Stimulated activated naive CD8-positive, alpha-beta T cell treated with anti-CD3 and anti-CD28 coated beads, Interleukin-15, Interleukin-2, amounts not matched to agents 100 ng/mL and 50 ng/mL, for 24 hours (primary cell): ENCODE measurements around the gene PUDP.
"Not testable (repeated sequence)": the region's sequence is repeated elsewhere in the genome, so short reads cannot be mapped to it uniquely, and the experiment has no call there.

ENCODE experiments used
- H3K27ac Mint-ChIP-seq: one replicate; pipeline ENCODE4 v1.8.0; 2021; ENCODE audit warnings: mild to moderate bottlenecking, mixed read lengths
- H3K27me3 Mint-ChIP-seq: one replicate; pipeline ENCODE4 v1.8.0; 2021; ENCODE audit warnings: mixed read lengths
- H3K36me3 Mint-ChIP-seq: one replicate; pipeline ENCODE4 v1.8.0; 2021; ENCODE audit warnings: low read depth, mixed read lengths
- H3K4me1 Mint-ChIP-seq: one replicate; pipeline ENCODE4 v1.8.0; 2021; ENCODE audit warnings: low read depth, mixed read lengths
- H3K4me3 Mint-ChIP-seq: one replicate; pipeline ENCODE4 v1.8.0; 2021; ENCODE audit warnings: mild to moderate bottlenecking, mixed read lengths
- H3K9me3 Mint-ChIP-seq: one replicate; pipeline ENCODE4 v1.8.0; 2021; ENCODE audit warnings: mixed read lengths

Gene PUDP

DNA sequence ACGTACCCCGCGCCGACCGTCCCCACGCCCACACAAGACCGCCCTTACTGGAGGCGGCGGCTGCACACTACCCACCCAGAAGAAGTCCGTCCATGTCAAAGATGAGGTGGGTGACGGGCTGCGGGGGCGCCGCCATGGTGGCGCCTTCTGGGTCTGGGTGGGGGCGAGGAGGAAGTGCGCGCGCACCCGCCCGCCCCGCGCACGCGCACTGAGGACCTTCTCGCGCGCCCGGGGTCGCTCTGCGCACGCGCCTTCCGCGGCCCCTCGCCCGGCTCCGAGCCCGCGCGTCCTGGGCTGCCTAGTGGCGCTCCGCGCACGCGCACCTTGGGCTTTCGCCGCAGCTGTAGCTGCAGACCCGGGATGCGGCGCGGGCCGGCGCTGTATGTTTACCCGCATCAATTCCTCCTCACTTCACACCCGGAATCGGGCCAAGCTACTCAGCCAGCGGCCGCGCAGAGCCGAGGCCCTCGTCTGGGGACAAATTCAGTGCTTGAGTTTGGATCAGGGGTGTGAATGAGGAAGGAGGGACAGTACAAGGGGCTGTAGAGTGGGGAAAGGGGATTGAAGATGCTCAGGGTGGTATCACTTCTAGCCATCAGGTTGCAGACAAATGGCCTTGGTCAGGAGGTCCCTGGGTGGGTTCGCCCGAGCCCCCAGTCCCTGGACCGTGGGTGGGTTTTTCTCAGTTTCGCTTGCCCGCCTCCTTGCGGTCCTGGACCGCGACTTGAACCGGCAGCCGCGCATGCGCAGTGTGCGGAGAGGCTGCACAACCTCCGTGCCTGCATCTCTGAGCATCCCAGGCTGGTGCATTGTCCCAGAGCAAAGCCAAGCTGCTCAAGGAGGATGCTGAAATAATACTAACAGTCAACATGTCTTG, at the start of gene PUDP:
PUDP (minus strand) TSS at position 176 of the 877 bp plus-strand sequence; CDS start at position 136, 40 bp downstream.
- peaks cover 19% of the 10 kb centered on the region for H3K4me1 Mint-ChIP-seq
- no peaks in the 10 kb centered on the region for H3K27me3 Mint-ChIP-seq
- no peaks in the 10 kb centered on the region for H3K36me3 Mint-ChIP-seq
- H3K9me3 Mint-ChIP-seq, result no peaks in the 10 kb centered on the region
- peak within 1 kb of the TSS; percentile 85 for H3K27ac Mint-ChIP-seq
- peak within 1 kb of the TSS; percentile 85 for H3K4me3 Mint-ChIP-seq

- Mint-ChIP-seq H3K4me3 (no peak overlapping the region), H3K36me3 (no peaks in the 10 kb centered on the region), H3K4me1 (no peaks in the 10 kb centered on the region), H3K27ac (no peak overlapping the region), H3K9me3 (no peaks in the 10 kb centered on the region), H3K27me3 (no peaks in the 10 kb centered on the region)
These were observed 46.7 kb upstream of the PUDP start for GRCh38 chrX:7194606-7195005.

DNA sequence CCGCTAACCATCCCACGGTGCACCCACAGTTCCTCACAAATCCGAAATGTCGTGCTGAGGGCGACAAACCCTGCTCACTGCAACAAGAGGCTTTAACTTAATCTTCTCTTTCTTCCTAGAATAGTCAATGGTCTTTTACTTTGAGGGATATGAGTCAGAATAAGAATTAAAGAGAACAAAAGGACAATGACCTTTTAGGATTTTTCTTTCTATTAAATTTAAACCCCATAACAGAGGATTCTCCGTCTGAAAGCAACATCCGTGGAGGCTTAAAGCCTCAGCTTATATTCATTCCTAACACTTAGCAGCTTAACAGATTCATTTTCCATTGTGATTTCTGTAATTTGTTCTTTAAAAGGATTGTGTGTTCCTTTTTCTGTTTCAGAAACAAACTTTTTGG, 44.9 kb upstream of the PUDP start:
- Mint-ChIP-seq H3K27ac (no peak overlapping the region), H3K36me3 (no peaks in the 10 kb centered on the region), H3K27me3 (no peaks in the 10 kb centered on the region), H3K4me1 (no peaks in the 10 kb centered on the region), H3K9me3 (no peaks in the 10 kb centered on the region), H3K4me3 (no peak overlapping the region)

DNA sequence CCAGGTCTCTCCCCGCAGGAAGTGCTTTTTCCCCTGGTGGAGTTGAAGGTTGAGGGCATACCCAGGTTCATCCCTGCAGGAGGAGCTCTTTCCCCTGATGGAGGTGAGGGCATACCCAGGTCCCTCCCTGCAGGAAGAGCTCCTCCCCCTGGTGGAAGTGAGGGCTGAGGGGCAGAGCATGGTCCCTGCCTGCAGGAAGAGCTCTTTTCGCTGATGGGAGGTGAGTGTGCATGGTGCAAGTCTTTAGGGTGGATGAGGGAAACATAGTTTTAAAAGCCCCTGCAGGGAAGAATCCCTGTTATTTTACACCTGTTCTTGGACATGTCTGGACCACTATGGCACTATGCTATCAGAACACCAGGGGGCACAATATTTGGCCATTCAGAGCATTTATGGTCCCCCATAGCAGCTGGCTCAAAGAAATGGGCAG, 43.7 kb upstream of the PUDP start:
- H3K4me3 Mint-ChIP-seq, result no peak overlapping the region
- H3K36me3 Mint-ChIP-seq, result no peaks in the 10 kb centered on the region
- no peak overlapping the region for H3K27ac Mint-ChIP-seq
- no peaks in the 10 kb centered on the region for H3K27me3 Mint-ChIP-seq
- H3K4me1 Mint-ChIP-seq, result no peaks in the 10 kb centered on the region
- no peaks in the 10 kb centered on the region for H3K9me3 Mint-ChIP-seq

DNA sequence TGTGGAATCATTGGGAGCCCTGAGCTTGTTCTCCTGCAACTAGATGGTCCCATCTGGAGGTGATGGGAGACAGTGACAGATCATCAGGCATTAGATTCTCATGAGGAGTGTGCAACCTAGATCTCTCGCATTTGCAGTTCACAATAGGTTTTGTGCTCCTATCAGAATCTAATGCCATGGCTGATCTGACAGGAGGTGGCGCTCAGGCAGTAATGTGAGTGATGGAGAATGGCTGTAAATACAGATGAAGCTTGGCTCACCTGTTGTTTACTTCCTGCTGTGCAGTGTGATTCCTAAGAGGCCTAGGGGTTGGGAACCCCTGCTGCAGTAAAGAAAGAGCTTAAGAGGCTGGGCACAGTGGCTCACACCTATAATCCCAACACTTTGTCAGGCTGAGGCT, 42.2 kb upstream of the PUDP start:
- Mint-ChIP-seq H3K27ac (no peak overlapping the region), H3K4me3 (no peak overlapping the region), H3K9me3 (no peaks in the 10 kb centered on the region), H3K36me3 (no peaks in the 10 kb centered on the region), H3K4me1 (no peaks in the 10 kb centered on the region), H3K27me3 (no peaks in the 10 kb centered on the region)

GRCh38 chrX:7188672-7189071, 40.7 kb upstream of the PUDP start:
- H3K9me3 Mint-ChIP-seq, result no peaks in the 10 kb centered on the region
- H3K4me3 Mint-ChIP-seq, result no peak overlapping the region
- no peak overlapping the region for H3K27ac Mint-ChIP-seq
- H3K4me1 Mint-ChIP-seq, result no peaks in the 10 kb centered on the region
- H3K27me3 Mint-ChIP-seq, result no peaks in the 10 kb centered on the region
- no peaks in the 10 kb centered on the region for H3K36me3 Mint-ChIP-seq

DNA sequence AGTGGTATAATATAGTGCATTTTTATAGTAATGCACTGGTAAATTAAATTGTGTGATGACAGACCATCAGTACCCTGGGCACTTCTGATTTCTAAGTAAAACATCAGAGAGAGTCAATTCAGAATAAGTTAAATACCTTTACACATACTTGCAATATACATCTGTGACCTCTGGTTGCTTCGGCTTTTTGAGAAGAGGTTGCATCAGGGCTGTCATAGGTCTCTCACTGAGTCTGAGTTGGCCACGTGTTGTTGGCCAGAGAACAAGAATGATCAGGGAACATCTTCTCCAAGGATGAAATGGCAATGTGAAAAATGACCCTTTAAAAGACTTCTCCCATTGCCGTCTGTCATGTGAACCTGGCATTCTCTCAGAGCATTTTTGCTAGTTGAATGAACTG, 36.9 kb upstream of the PUDP start:
- Mint-ChIP-seq H3K27ac (no peak overlapping the region), H3K36me3 (no peaks in the 10 kb centered on the region), H3K4me1 (no peaks in the 10 kb centered on the region), H3K9me3 (no peaks in the 10 kb centered on the region), H3K27me3 (no peaks in the 10 kb centered on the region), H3K4me3 (no peak overlapping the region)

GRCh38 chrX:7179446-7179845, 31.5 kb upstream of the PUDP start:
- H3K27ac Mint-ChIP-seq, result no peak overlapping the region
- no peak overlapping the region for H3K4me3 Mint-ChIP-seq
- H3K4me1 Mint-ChIP-seq, result no peaks in the 10 kb centered on the region
- no peaks in the 10 kb centered on the region for H3K27me3 Mint-ChIP-seq
- no peaks in the 10 kb centered on the region for H3K9me3 Mint-ChIP-seq
- H3K36me3 Mint-ChIP-seq, result peaks cover 4% of the 10 kb centered on the region

GRCh38 chrX:7178859-7179258, 30.9 kb upstream of the PUDP start:
- not testable (repeated sequence) for H3K27ac Mint-ChIP-seq, H3K4me3 Mint-ChIP-seq, H3K27me3 Mint-ChIP-seq, H3K36me3 Mint-ChIP-seq, H3K4me1 Mint-ChIP-seq, H3K9me3 Mint-ChIP-seq

- H3K4me1 Mint-ChIP-seq, result no peaks in the 10 kb centered on the region
- H3K27me3 Mint-ChIP-seq, result no peaks in the 10 kb centered on the region
- H3K36me3 Mint-ChIP-seq, result peaks cover 4% of the 10 kb centered on the region
- no peak overlapping the region for H3K4me3 Mint-ChIP-seq
- H3K27ac Mint-ChIP-seq, result no peak overlapping the region
- no peaks in the 10 kb centered on the region for H3K9me3 Mint-ChIP-seq
These were observed 22.9 kb upstream of the PUDP start for GRCh38 chrX:7170898-7171297.

DNA sequence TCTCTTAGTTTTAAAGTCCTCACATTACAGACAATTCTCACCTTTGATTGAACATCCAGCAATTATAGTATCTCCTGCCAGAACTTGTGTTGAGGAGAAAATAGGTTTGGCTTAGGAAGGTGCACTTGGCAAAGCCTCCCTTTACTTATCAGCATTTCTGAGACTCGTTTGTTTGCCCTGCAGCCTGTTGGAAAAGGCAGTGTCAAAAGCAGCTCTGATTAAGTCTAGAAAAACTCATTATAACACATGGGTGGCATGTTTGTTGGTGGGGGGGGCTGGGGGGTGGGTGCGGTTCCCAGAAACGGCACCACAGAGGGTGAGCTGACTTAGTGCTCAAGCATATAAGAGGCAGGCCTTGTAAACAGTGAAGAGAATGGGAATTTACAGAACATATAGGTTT, 21.7 kb upstream of the PUDP start:
- Mint-ChIP-seq H3K9me3 (no peaks in the 10 kb centered on the region), H3K36me3 (no peaks in the 10 kb centered on the region), H3K4me1 (no peaks in the 10 kb centered on the region), H3K4me3 (no peak overlapping the region), H3K27me3 (no peaks in the 10 kb centered on the region), H3K27ac (no peak overlapping the region)

GRCh38 chrX:7168371-7168770, 20.4 kb upstream of the PUDP start:
- Mint-ChIP-seq H3K27ac (no peak overlapping the region), H3K9me3 (no peaks in the 10 kb centered on the region), H3K36me3 (no peaks in the 10 kb centered on the region), H3K27me3 (no peaks in the 10 kb centered on the region), H3K4me1 (no peaks in the 10 kb centered on the region), H3K4me3 (no peak overlapping the region)

DNA sequence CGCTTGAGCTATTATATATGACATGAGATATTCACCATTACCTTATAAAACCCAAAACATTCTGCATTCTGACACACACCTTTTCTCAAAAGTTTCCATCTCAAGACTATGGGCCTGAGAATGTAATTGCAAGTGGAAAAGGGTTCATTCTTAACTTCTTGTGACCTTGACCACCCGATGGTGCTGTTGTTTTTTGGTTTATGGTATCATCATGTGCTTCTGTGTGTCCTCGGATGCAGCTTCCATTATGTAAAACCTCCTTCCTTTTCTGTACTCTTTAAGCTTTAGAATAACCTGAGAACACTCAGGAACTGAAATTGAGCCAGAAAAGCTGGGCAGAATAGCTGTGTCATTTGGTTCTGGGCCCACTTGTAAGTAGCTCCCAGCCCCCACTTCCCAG, 16.2 kb upstream of the PUDP start:
- Mint-ChIP-seq H3K27me3 (no peaks in the 10 kb centered on the region), H3K27ac (no peak overlapping the region), H3K9me3 (no peaks in the 10 kb centered on the region), H3K4me3 (no peak overlapping the region), H3K4me1 (no peaks in the 10 kb centered on the region), H3K36me3 (no peaks in the 10 kb centered on the region)

- Mint-ChIP-seq H3K27ac (no peak overlapping the region), H3K9me3 (no peaks in the 10 kb centered on the region), H3K4me1 (no peaks in the 10 kb centered on the region), H3K4me3 (no peak overlapping the region), H3K27me3 (no peaks in the 10 kb centered on the region), H3K36me3 (no peaks in the 10 kb centered on the region)
These were observed 15.3 kb upstream of the PUDP start for GRCh38 chrX:7163146-7163677.

DNA sequence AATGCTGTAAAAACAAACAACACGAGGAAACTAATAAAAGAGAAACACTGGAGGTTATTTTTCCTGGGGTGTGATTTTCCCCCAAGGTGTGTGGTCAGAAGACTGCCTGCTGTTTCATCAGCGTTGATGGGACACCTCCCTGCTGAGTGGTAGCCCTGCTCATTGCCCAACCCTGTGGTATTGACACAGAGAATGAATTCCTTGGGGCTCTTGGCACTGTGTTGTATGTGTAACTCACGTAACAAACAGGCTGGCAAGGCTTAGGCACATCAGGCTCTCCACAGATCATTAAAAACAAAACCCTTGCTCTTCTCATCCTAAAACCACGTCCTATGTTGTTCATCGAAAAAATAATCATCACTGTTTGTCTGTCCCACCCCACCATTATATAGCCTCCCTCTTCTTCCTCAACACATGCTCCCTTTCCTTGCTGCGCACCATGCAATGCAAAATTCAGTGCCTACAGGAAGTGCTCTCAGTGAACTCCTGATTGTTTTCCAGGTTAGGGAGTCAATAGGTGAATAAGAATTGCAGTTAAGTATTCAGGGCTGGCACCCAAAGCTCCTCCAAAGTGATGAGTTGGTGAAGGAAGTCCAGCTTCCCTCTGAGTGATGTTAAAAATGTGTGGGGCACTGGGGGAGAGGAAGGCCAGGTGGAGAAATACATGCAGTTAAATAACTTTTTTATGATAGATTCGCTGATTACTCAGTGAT, 11.4 kb upstream of the PUDP start:
- Mint-ChIP-seq H3K27me3 (no peaks in the 10 kb centered on the region), H3K27ac (no peak overlapping the region), H3K4me1 (no peaks in the 10 kb centered on the region), H3K9me3 (no peaks in the 10 kb centered on the region), H3K36me3 (no peaks in the 10 kb centered on the region), H3K4me3 (no peak overlapping the region)
